PC-9 (cell line): ENCODE measurements around the gene USP48.

ENCODE experiments used
- EZH2 ChIP-seq: fragments of 200-600 bp; sonication (generic); IDR thresholded peaks from 2 replicates; pipeline ENCODE4 v1.8.0; 2017; ENCODE audit warnings: antibody characterized with exemption, low read depth
- TF ChIP-seq, protein P1 (sequence below): fragments of 200-600 bp; sonication (generic); conservative IDR thresholded peaks from 2 replicates; pipeline ENCODE4 v1.6.1; 2017; ENCODE audit warnings: mixed run types, antibody characterized with exemption, mild to moderate bottlenecking, moderate library complexity

DNA sequence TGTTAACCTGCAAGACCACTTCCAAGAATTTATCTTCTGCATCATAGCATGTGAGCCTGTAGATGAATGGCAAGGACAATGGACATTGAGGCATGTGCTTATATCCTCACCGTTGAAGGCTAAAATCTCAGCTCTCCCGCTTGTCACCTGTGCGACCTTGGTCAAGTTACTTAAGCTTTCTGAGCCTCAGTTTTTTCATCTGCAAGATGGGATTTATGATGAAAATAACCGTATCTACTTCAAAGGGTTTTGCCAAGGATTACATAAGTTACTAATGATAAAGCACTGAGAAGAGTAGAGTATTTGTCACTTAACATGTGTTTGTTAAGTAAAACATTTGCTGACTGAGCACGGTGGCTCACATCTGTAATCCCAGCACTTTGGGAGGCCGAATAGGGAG, 128.7 kb downstream of the USP48 start:
- TF ChIP-seq, protein P1, sequence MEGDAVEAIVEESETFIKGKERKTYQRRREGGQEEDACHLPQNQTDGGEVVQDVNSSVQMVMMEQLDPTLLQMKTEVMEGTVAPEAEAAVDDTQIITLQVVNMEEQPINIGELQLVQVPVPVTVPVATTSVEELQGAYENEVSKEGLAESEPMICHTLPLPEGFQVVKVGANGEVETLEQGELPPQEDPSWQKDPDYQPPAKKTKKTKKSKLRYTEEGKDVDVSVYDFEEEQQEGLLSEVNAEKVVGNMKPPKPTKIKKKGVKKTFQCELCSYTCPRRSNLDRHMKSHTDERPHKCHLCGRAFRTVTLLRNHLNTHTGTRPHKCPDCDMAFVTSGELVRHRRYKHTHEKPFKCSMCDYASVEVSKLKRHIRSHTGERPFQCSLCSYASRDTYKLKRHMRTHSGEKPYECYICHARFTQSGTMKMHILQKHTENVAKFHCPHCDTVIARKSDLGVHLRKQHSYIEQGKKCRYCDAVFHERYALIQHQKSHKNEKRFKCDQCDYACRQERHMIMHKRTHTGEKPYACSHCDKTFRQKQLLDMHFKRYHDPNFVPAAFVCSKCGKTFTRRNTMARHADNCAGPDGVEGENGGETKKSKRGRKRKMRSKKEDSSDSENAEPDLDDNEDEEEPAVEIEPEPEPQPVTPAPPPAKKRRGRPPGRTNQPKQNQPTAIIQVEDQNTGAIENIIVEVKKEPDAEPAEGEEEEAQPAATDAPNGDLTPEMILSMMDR: no peak
- TF ChIP-seq EZH2: no peak
